Measurements from ENCODE around the gene NIN. TPM values are rescaled to one million over a fixed set of nuclear protein-coding genes. Genes with fewer than 3 reads are reported as not detected.

The NIN gene
- total RNA-seq, 1 experiment from 2014 or later, result 86.1 TPM

Small RNA genes within 50 kb of the gene (small RNA-seq; reads per million reads assigned to genes)
- 0 reads per million in 2 experiments for gene RF00593

Other genes starting within 250 kb of the NIN start
- gene SAV1, start 162.9 kb downstream of the NIN start, total RNA-seq (2014; rRNA removed; shearing (Covaris generic)), result 26.3 and 27.4 TPM in 2 replicates
- not detected in 2 replicates for gene ABHD12B, start 40.9 kb upstream of the NIN start, total RNA-seq (2014; rRNA removed; shearing (Covaris generic))
- gene PYGL, start 113.3 kb upstream of the NIN start, total RNA-seq (2014; rRNA removed; shearing (Covaris generic)), result 199 and 203 TPM in 2 replicates

All from SK-MEL-5 (cell line).